ENCODE results near the gene PRKAG2. TPM values are rescaled to one million over a fixed set of nuclear protein-coding genes. Genes with fewer than 3 reads are reported as not detected.
A peak's percentile ranks its signal among the peaks of the same experiment; 100 is the strongest.

Gene PRKAG2
- total and polyA plus RNA-seq, 4 donors: 3.6 to 25.1 (median 16.8) TPM

DNA sequence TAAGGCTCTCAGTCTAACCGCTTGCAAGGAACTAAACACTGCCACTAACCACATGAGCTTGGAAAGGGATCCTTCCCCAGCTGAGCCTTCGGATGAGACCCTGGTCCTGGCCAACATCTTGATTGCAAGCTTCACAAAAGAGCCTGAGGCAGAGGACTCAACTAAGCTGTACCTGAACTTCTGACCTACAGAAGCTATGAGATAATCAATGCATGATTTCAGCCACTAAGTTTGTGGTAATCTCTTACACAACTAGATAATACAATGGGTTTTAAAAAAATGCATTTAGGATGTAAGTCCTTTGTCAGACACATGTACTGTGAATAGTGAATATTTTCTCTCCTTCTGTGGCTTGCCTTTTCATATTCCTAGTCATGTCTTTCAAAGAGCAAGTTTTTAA, 231.6 kb downstream of the PRKAG2 start:
- no peak for DNase-seq (ENCODE audit: low spot score)
- no peak for TF ChIP-seq YY1 (IDR thresholded peaks at IDR 0.05)
- no peak overlapping the region for H3K4me3 ChIP-seq (ENCODE audit: low read depth in 1 of 3, low read length in 3 of 3)
- no peaks in the 10 kb centered on the region for H3K27me3 ChIP-seq (ENCODE audit: control insufficient read depth in 4 of 4, insufficient read depth in 4 of 4, low read length in 3 of 4)
- no peak overlapping the region for H3K27ac ChIP-seq (ENCODE audit: low read depth in 1 of 2, low read length in 2 of 2)
- 95% methylated on average over 2 of the region's 2 CpGs for WGBS
- H3K4me1 ChIP-seq (ENCODE audit: control insufficient read depth in 4 of 4, insufficient read depth in 4 of 4, low read length in 3 of 4): peaks cover 0 to 20% (median 6%) of the 10 kb centered on the region in 4 donors
- H3K9me3 ChIP-seq (ENCODE audit: control insufficient read depth in 4 of 4, low read length in 3 of 4): no peaks in the 10 kb centered on the region
- no peak overlapping the region for H3K9ac ChIP-seq (ENCODE audit: low read depth in 1 of 2, low read length in 2 of 2)
- H3K36me3 ChIP-seq (ENCODE audit: control insufficient read depth in 4 of 4, insufficient read depth in 3 of 4, low read depth in 1 of 4, low read length in 3 of 4): peaks cover 0 to 3% (median 0%) of the 10 kb centered on the region in 4 donors

DNA sequence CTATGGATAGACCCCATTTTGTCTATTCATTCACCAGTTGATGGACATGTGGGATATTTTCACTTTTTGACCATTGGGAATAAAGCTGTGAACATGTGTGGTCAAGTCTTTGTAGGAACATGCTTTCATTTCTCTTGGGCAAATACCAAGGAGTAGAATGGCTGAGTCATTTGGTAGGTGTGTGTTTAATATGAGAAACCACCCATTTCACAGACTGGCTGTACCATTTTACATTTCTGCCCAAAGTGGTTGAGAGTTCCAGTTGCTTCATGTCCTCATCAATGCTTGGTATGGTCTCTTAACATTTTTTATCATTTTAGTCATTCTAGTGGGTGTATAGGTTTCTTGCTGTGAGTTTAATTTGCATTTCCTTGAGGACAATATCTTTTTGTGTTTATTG, 232.4 kb downstream of the PRKAG2 start:
- no peak for DNase-seq (ENCODE audit: low spot score)
- Histone ChIP-seq H3K36me3 (ENCODE audit: control insufficient read depth in 4 of 4, insufficient read depth in 3 of 4, low read depth in 1 of 4, low read length in 3 of 4) (peaks cover 0 to 3% (median 0%) of the 10 kb centered on the region in 4 donors), H3K27ac (ENCODE audit: low read depth in 1 of 2, low read length in 2 of 2) (no peak overlapping the region), H3K9me3 (ENCODE audit: control insufficient read depth in 4 of 4, low read length in 3 of 4) (no peaks in the 10 kb centered on the region), H3K4me1 (ENCODE audit: control insufficient read depth in 4 of 4, insufficient read depth in 4 of 4, low read length in 3 of 4) (peaks cover 0 to 22% (median 6%) of the 10 kb centered on the region in 4 donors), H3K9ac (ENCODE audit: low read depth in 1 of 2, low read length in 2 of 2) (no peak overlapping the region), H3K4me3 (ENCODE audit: low read depth in 1 of 3, low read length in 3 of 3) (no peak overlapping the region), H3K27me3 (ENCODE audit: control insufficient read depth in 4 of 4, insufficient read depth in 4 of 4, low read length in 3 of 4) (no peaks in the 10 kb centered on the region)
- TF ChIP-seq NR2F2 (IDR thresholded peaks at IDR 0.05): no peak
- TF ChIP-seq, protein P1, sequence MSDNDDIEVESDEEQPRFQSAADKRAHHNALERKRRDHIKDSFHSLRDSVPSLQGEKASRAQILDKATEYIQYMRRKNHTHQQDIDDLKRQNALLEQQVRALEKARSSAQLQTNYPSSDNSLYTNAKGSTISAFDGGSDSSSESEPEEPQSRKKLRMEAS (IDR thresholded peaks at IDR 0.05): no peak
- TF ChIP-seq, protein P2, sequence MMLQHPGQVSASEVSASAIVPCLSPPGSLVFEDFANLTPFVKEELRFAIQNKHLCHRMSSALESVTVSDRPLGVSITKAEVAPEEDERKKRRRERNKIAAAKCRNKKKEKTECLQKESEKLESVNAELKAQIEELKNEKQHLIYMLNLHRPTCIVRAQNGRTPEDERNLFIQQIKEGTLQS (IDR thresholded peaks at IDR 0.05): no peak
- TF ChIP-seq HNF4A (conservative IDR thresholded peaks at IDR 0.05): no peak
- no peak for TF ChIP-seq SP1 (IDR thresholded peaks at IDR 0.05)
- no peak for TF ChIP-seq RAD21 (IDR thresholded peaks at IDR 0.05)
- TF ChIP-seq JUND (IDR thresholded peaks at IDR 0.05): no peak
- TF ChIP-seq TAF1 (conservative IDR thresholded peaks at IDR 0.05): no peak
- TF ChIP-seq FOXA2 (IDR thresholded peaks at IDR 0.05): no peak
- TF ChIP-seq HNF4G (IDR thresholded peaks at IDR 0.05): no peak
- no peak for TF ChIP-seq FOXA1 (IDR thresholded peaks at IDR 0.05)
- TF ChIP-seq, protein P3, sequence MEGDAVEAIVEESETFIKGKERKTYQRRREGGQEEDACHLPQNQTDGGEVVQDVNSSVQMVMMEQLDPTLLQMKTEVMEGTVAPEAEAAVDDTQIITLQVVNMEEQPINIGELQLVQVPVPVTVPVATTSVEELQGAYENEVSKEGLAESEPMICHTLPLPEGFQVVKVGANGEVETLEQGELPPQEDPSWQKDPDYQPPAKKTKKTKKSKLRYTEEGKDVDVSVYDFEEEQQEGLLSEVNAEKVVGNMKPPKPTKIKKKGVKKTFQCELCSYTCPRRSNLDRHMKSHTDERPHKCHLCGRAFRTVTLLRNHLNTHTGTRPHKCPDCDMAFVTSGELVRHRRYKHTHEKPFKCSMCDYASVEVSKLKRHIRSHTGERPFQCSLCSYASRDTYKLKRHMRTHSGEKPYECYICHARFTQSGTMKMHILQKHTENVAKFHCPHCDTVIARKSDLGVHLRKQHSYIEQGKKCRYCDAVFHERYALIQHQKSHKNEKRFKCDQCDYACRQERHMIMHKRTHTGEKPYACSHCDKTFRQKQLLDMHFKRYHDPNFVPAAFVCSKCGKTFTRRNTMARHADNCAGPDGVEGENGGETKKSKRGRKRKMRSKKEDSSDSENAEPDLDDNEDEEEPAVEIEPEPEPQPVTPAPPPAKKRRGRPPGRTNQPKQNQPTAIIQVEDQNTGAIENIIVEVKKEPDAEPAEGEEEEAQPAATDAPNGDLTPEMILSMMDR (IDR thresholded peaks at IDR 0.05; ENCODE audit: low read depth, low read length, missing input control): no peak
- TF ChIP-seq GABPA (IDR thresholded peaks at IDR 0.05 in 1 of 2, conservative IDR thresholded peaks at IDR 0.05 in 1 of 2): no peak
- TF ChIP-seq RXRA (IDR thresholded peaks at IDR 0.05): no peak

DNA sequence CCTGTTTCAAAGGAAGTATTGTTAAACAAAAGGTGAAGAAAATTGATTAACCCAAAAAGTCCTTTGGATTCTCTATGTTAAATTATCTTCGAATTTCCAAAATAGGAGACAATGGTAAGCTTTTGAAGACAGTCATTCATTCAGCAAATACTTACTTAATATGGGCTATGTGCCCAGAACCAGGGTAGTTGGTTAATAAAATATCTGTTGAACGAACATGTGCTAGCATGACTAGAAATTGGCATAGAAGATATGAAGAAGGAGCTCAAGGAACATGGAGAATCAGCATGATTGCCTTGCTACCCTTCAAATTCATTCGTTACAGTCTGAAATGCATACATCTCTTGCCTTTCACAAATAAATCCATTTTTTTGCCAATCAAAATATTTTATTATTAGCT, 234.2 kb downstream of the PRKAG2 start:
- Histone ChIP-seq H3K9ac (ENCODE audit: low read depth in 1 of 2, low read length in 2 of 2) (no peak overlapping the region), H3K27ac (ENCODE audit: low read depth in 1 of 2, low read length in 2 of 2) (no peak overlapping the region), H3K9me3 (ENCODE audit: control insufficient read depth in 4 of 4, low read length in 3 of 4) (no peaks in the 10 kb centered on the region), H3K4me3 (ENCODE audit: low read depth in 1 of 3, low read length in 3 of 3) (no peak overlapping the region), H3K36me3 (ENCODE audit: control insufficient read depth in 4 of 4, insufficient read depth in 3 of 4, low read depth in 1 of 4, low read length in 3 of 4) (peaks cover 0 to 3% (median 0%) of the 10 kb centered on the region in 4 donors), H3K27me3 (ENCODE audit: control insufficient read depth in 4 of 4, insufficient read depth in 4 of 4, low read length in 3 of 4) (no peaks in the 10 kb centered on the region), H3K4me1 (ENCODE audit: control insufficient read depth in 4 of 4, insufficient read depth in 4 of 4, low read length in 3 of 4) (peaks cover 0 to 22% (median 5%) of the 10 kb centered on the region in 4 donors)
- no peak for DNase-seq (ENCODE audit: low spot score)
- no peak for TF ChIP-seq EGR1 (IDR thresholded peaks at IDR 0.05; ENCODE audit: low read depth in 2 of 2)
- TF ChIP-seq HNF4A (conservative IDR thresholded peaks at IDR 0.05): peak in 1 of 2 donors; percentile 28
- TF ChIP-seq, protein P1 (IDR thresholded peaks at IDR 0.05): peak; percentile 32
- TF ChIP-seq, protein P3 (IDR thresholded peaks at IDR 0.05; ENCODE audit: low read depth, low read length, missing input control): no peak
- no peak for TF ChIP-seq GABPA (IDR thresholded peaks at IDR 0.05 in 1 of 2, conservative IDR thresholded peaks at IDR 0.05 in 1 of 2)
- 52% methylated on average over 3 of the region's 3 CpGs for WGBS
